ENCODE measurements around the gene DEAF1.
A peak's percentile ranks its signal among the peaks of the same experiment; 100 is the strongest.

The DEAF1 gene

DNA sequence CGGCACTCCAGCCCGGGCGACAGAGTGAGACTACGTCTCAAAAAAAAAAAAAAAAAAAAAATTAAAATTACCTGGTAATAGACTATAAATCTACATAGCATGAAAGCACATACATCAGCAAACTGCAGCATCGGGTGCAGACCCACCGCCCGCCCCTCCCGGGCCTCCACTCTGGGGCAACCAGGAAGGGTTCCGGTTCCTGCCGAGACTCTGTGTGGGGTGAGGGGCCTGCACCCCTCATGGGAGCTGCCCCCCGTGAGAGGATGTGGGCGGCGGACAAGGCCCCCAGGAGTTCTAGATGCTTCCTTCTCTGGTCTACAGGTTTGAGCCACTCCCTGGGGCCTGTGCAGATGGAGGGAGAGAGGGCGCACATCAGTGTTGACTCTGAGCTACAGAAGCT is 48.8 kb downstream of the DEAF1 start:
- POLR2A ChIA-PET: no interaction called here
- Histone ChIP-seq H3K4me3 (ENCODE audit: control insufficient read depth in 1 of 7, extremely low read depth in 1 of 7, insufficient read depth in 4 of 7, low read depth in 2 of 7, low read length in 6 of 7) (no peak overlapping the region), H3K9me3 (ENCODE audit: control extremely low read depth in 1 of 5, control insufficient read depth in 4 of 5, insufficient read depth in 2 of 5, low read depth in 1 of 5, low read length in 4 of 5) (no peaks in the 10 kb centered on the region), H3K4me1 (ENCODE audit: control extremely low read depth in 1 of 4, control insufficient read depth in 4 of 4, insufficient read depth in 4 of 4, low read length in 3 of 4) (peaks cover 0 to 14% (median 4%) of the 10 kb centered on the region in 4 experiments), H3K27me3 (replicated peaks in 2 of 5; ENCODE audit: control insufficient read depth in 4 of 5, insufficient read depth in 5 of 5, low read length in 4 of 5) (no peaks in the 10 kb centered on the region), H3K36me3 (ENCODE audit: control insufficient read depth in 4 of 4, insufficient read depth in 4 of 4, low read length in 3 of 4) (peaks cover 0 to 39% (median 20%) of the 10 kb centered on the region in 4 experiments), H3K27ac (ENCODE audit: insufficient read depth in 1 of 2, low read depth in 1 of 2, low read length in 2 of 2, poor library complexity in 1 of 2, severe bottlenecking in 2 of 2) (no peak overlapping the region)
- CTCF ChIA-PET: interaction anchor here (0.7 to 1.5 kb wide), 2 partner anchors 10 to 42 kb away, joined by 3 read pairs; no protein-coding TSS in a partner anchor
- peak in 1 of 3 donors; percentile 25 for DNase-seq
- 59% methylated on average over 6 of the region's 14 CpGs for WGBS (ENCODE audit: insufficient coverage)

DNA sequence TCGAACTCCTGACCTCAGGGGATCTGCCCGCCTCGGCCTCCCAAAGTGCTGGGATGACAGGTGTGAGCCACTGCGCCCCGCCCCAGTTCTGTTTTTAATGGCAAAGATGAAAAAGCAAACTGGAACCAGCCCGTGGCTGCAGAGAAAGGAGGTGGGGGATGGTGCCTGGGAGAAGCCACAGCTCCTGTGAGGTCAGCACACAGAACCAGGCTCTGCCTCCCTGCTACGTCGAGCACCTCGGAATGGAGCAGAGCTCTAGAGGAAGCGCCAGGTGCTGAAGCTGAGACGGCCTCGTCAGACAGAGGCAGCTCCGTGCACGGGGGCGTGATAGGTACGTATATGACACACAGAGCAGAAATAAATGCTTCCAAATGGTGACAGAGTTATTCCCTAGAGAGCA is 49.5 kb downstream of the DEAF1 start:
- peaks cover 0 to 35% (median 17%) of the 10 kb centered on the region in 4 experiments for H3K36me3 ChIP-seq (ENCODE audit: control insufficient read depth in 4 of 4, insufficient read depth in 4 of 4, low read length in 3 of 4)
- ChIA-PET POLR2A (no interaction called here), CTCF (interaction anchor here (1.5 kb wide), 1 partner anchor 10 kb away, joined by 3 read pairs; no protein-coding TSS in a partner anchor)
- DNase-seq: no peak
- 89% methylated on average over 16 of the region's 16 CpGs for WGBS (ENCODE audit: insufficient coverage)
- no peak overlapping the region for H3K4me3 ChIP-seq (ENCODE audit: control insufficient read depth in 1 of 7, extremely low read depth in 1 of 7, insufficient read depth in 4 of 7, low read depth in 2 of 7, low read length in 6 of 7)
- H3K27me3 ChIP-seq (replicated peaks in 2 of 5; ENCODE audit: control insufficient read depth in 4 of 5, insufficient read depth in 5 of 5, low read length in 4 of 5): peaks cover 0 to 2% (median 0%) of the 10 kb centered on the region in 5 experiments
- H3K27ac ChIP-seq (ENCODE audit: insufficient read depth in 1 of 2, low read depth in 1 of 2, low read length in 2 of 2, poor library complexity in 1 of 2, severe bottlenecking in 2 of 2): no peak overlapping the region
- H3K9me3 ChIP-seq (ENCODE audit: control extremely low read depth in 1 of 5, control insufficient read depth in 4 of 5, insufficient read depth in 2 of 5, low read depth in 1 of 5, low read length in 4 of 5): no peaks in the 10 kb centered on the region
- peaks cover 0 to 20% (median 11%) of the 10 kb centered on the region in 4 experiments for H3K4me1 ChIP-seq (ENCODE audit: control extremely low read depth in 1 of 4, control insufficient read depth in 4 of 4, insufficient read depth in 4 of 4, low read length in 3 of 4)

DNA sequence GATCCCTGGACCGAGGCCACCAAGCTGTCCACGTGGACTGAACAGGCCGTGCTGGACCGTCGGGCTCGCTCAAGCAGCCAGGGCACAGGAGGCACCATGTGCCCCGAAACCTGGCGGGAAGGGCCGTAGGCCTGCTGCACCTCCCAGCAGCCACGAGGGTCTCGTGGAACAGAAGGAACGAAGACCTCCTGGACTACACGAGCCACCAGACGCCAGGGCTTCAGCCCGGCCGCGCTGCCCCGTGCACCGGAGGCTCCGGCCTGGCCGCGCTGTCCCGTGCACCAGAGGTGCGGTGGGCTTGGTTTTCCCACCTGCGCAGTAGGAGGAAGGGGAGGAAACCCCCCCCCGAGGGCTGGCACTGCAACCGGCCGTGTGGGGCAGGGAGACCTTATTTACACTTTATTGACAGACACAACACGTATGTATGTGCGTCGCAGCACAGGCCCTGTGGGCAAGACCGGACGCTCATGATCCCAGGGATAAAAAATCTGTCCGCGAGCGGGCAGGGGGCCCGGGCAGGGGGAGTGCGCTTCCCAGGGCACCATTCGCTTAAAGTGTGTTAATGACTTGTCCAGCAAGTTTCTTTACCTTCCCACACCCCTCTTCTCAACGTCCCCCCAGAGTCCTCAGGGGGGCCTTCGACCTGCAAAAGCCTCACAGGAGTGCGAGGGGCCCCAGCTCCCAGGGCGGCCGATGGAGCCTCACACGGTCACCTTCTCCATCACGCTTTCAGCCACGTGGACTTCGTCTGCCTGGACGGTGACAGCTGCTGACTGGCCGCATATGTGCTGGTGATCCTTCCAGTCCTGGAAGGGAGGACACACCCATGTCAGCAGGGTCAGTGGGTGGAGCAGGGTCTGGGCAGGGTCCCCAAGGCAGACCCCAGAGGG is 50.9 kb downstream of the DEAF1 start:
- no peak overlapping the region for H3K4me3 ChIP-seq (ENCODE audit: control insufficient read depth in 1 of 7, extremely low read depth in 1 of 7, insufficient read depth in 4 of 7, low read depth in 2 of 7, low read length in 6 of 7)
- H3K27me3 ChIP-seq (replicated peaks in 2 of 5; ENCODE audit: control insufficient read depth in 4 of 5, insufficient read depth in 5 of 5, low read length in 4 of 5): peaks cover 0 to 13% (median 4%) of the 10 kb centered on the region in 5 experiments
- no peak for DNase-seq
- peaks cover 0 to 26% (median 23%) of the 10 kb centered on the region in 4 experiments for H3K4me1 ChIP-seq (ENCODE audit: control extremely low read depth in 1 of 4, control insufficient read depth in 4 of 4, insufficient read depth in 4 of 4, low read length in 3 of 4)
- no peaks in the 10 kb centered on the region for H3K9me3 ChIP-seq (ENCODE audit: control extremely low read depth in 1 of 5, control insufficient read depth in 4 of 5, insufficient read depth in 2 of 5, low read depth in 1 of 5, low read length in 4 of 5)
- H3K27ac ChIP-seq (ENCODE audit: insufficient read depth in 1 of 2, low read depth in 1 of 2, low read length in 2 of 2, poor library complexity in 1 of 2, severe bottlenecking in 2 of 2): no peak overlapping the region
- POLR2A ChIA-PET: no interaction called here
- CTCF ChIA-PET: interaction anchor here (1.3 kb wide), 1 partner anchor 20 kb away, joined by 3 read pairs; no protein-coding TSS in a partner anchor
- WGBS (ENCODE audit: insufficient coverage): 99% methylated on average over 38 of the region's 50 CpGs
- H3K36me3 ChIP-seq (ENCODE audit: control insufficient read depth in 4 of 4, insufficient read depth in 4 of 4, low read length in 3 of 4): peaks cover 0 to 31% (median 14%) of the 10 kb centered on the region in 4 experiments

DNA sequence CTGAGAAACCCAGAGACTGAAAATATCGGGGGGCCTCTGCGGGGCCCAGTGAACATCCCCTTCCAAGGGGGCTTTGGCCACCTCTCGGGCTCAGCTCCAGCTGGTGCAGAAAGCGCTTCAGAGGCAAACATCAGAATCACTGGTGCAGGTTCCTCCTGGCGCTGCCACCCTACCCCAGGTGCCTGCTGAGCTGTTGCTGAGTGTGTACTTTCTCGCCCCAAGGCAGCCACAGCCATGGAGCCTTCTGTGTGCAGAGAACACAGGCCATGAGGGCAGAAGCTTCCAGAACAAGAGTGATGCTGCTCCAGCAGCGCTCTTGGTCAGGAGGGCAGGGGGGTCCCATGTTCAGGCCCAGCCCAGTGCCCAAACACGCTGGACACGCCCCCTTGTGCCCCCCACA is 51.7 kb downstream of the DEAF1 start:
- no peaks in the 10 kb centered on the region for H3K9me3 ChIP-seq (ENCODE audit: control extremely low read depth in 1 of 5, control insufficient read depth in 4 of 5, insufficient read depth in 2 of 5, low read depth in 1 of 5, low read length in 4 of 5)
- H3K27me3 ChIP-seq (replicated peaks in 2 of 5; ENCODE audit: control insufficient read depth in 4 of 5, insufficient read depth in 5 of 5, low read length in 4 of 5): peaks cover 0 to 20% (median 4%) of the 10 kb centered on the region in 5 experiments
- peaks cover 0 to 31% (median 14%) of the 10 kb centered on the region in 4 experiments for H3K36me3 ChIP-seq (ENCODE audit: control insufficient read depth in 4 of 4, insufficient read depth in 4 of 4, low read length in 3 of 4)
- no peak for DNase-seq
- H3K4me3 ChIP-seq (ENCODE audit: control insufficient read depth in 1 of 7, extremely low read depth in 1 of 7, insufficient read depth in 4 of 7, low read depth in 2 of 7, low read length in 6 of 7): no peak overlapping the region
- peaks cover 0 to 26% (median 25%) of the 10 kb centered on the region in 4 experiments for H3K4me1 ChIP-seq (ENCODE audit: control extremely low read depth in 1 of 4, control insufficient read depth in 4 of 4, insufficient read depth in 4 of 4, low read length in 3 of 4)
- no peak overlapping the region for H3K27ac ChIP-seq (ENCODE audit: insufficient read depth in 1 of 2, low read depth in 1 of 2, low read length in 2 of 2, poor library complexity in 1 of 2, severe bottlenecking in 2 of 2)
- ChIA-PET CTCF (interaction anchor here (1.3 kb wide), 1 partner anchor 21 kb away, joined by 3 read pairs; no protein-coding TSS in a partner anchor), POLR2A (no interaction called here)
- 89% methylated on average over 9 of the region's 9 CpGs for WGBS (ENCODE audit: insufficient coverage)

DNA sequence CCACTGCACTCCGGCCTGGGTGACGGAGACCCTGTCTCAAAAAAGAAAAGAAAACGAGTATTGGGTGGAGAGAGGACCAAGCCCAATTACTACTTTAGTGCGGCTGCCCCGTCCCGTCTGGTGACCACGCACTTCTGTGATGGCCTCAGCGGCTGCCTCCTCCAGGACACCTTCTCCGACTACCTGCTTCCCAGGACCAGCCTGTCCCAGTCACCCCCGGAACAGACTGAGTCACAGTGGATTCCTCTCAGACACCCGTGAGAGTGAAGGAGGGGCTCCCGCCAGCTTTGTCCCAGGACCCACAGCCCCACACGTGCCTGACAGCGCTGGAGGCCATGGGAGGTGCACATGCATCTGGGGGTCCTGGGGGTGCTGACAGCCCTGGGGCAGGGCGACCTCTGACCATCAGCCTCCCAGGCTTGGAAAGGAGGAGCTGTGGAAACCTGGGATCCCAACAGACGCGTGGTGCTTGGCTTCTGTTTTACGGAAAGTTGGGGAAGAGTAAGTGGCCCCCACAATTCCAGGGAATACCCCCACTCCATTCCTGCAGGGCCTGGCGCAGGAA is 53.1 kb downstream of the DEAF1 start:
- CTCF ChIA-PET: interaction anchor here (0.8 to 1.0 kb wide), 2 partner anchors 10 to 19 kb away, joined by 3 read pairs; no protein-coding TSS in a partner anchor
- H3K27ac ChIP-seq (ENCODE audit: insufficient read depth in 1 of 2, low read depth in 1 of 2, low read length in 2 of 2, poor library complexity in 1 of 2, severe bottlenecking in 2 of 2): no peak overlapping the region
- H3K27me3 ChIP-seq (replicated peaks in 2 of 5; ENCODE audit: control insufficient read depth in 4 of 5, insufficient read depth in 5 of 5, low read length in 4 of 5): peaks cover 0 to 35% (median 13%) of the 10 kb centered on the region in 5 experiments
- H3K4me1 ChIP-seq (ENCODE audit: control extremely low read depth in 1 of 4, control insufficient read depth in 4 of 4, insufficient read depth in 4 of 4, low read length in 3 of 4): peaks cover 0 to 35% (median 31%) of the 10 kb centered on the region in 4 experiments
- H3K4me3 ChIP-seq (ENCODE audit: control insufficient read depth in 1 of 7, extremely low read depth in 1 of 7, insufficient read depth in 4 of 7, low read depth in 2 of 7, low read length in 6 of 7): no peak overlapping the region
- peaks cover 0 to 30% (median 13%) of the 10 kb centered on the region in 4 experiments for H3K36me3 ChIP-seq (ENCODE audit: control insufficient read depth in 4 of 4, insufficient read depth in 4 of 4, low read length in 3 of 4)
- no peaks in the 10 kb centered on the region for H3K9me3 ChIP-seq (ENCODE audit: control extremely low read depth in 1 of 5, control insufficient read depth in 4 of 5, insufficient read depth in 2 of 5, low read depth in 1 of 5, low read length in 4 of 5)
- 91% methylated on average over 12 of the region's 19 CpGs for WGBS (ENCODE audit: insufficient coverage)
- no peak for DNase-seq
- POLR2A ChIA-PET: no interaction called here

DNA sequence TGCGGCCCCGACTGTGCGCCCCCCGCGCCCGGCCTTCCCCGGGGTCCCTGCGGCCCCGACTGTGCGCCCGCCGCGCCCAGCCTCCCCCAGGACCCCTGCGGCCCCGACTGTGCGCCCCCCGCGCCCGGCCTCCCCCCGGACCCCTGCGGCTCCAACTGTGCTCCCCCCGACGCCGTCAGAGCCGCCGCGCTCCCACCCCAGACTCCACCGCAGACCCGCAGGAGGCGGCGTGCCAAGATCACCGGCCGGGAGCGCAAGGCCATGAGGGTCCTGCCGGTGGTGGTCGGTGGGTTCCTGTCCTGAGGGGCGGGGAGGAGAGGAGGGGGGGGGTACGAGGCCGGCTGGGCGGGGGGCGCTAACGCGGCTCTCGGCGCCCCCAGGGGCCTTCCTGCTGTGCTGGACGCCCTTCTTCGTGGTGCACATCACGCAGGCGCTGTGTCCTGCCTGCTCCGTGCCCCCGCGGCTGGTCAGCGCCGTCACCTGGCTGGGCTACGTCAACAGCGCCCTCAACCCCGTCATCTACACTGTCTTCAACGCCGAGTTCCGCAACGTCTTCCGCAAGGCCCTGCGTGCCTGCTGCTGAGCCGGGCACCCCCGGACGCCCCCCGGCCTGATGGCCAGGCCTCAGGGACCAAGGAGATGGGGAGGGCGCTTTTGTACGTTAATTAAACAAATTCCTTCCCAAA is 54.9 kb downstream of the DEAF1 start:
- Histone ChIP-seq H3K27ac (ENCODE audit: insufficient read depth in 1 of 2, low read depth in 1 of 2, low read length in 2 of 2, poor library complexity in 1 of 2, severe bottlenecking in 2 of 2) (no peak overlapping the region), H3K9me3 (ENCODE audit: control extremely low read depth in 1 of 5, control insufficient read depth in 4 of 5, insufficient read depth in 2 of 5, low read depth in 1 of 5, low read length in 4 of 5) (no peaks in the 10 kb centered on the region), H3K4me3 (ENCODE audit: control insufficient read depth in 1 of 7, extremely low read depth in 1 of 7, insufficient read depth in 4 of 7, low read depth in 2 of 7, low read length in 6 of 7) (peak overlapping the region in 5 of 7 experiments; percentile 3 to 64 (median 42)), H3K36me3 (ENCODE audit: control insufficient read depth in 4 of 4, insufficient read depth in 4 of 4, low read length in 3 of 4) (peaks cover 0 to 21% (median 9%) of the 10 kb centered on the region in 4 experiments), H3K27me3 (replicated peaks in 2 of 5; ENCODE audit: control insufficient read depth in 4 of 5, insufficient read depth in 5 of 5, low read length in 4 of 5) (peaks cover 0 to 49% (median 13%) of the 10 kb centered on the region in 5 experiments), H3K4me1 (ENCODE audit: control extremely low read depth in 1 of 4, control insufficient read depth in 4 of 4, insufficient read depth in 4 of 4, low read length in 3 of 4) (peaks cover 0 to 36% (median 33%) of the 10 kb centered on the region in 4 experiments)
- CTCF ChIA-PET: interaction anchor here (1.0 kb wide), 1 partner anchor 22 kb away, joined by 3 read pairs; no protein-coding TSS in a partner anchor
- DNase-seq: peak in 2 of 3 donors; percentile 59 to 68
- POLR2A ChIA-PET: no interaction called here
- WGBS (ENCODE audit: insufficient coverage): 1% methylated on average over 37 of the region's 69 CpGs
